Measurements from ENCODE around the gene TMC8. TPM values are rescaled to one million over a fixed set of nuclear protein-coding genes. Genes with fewer than 3 reads are reported as not detected.

Gene TMC8
- total and polyA plus RNA-seq, 12 donors = 0.44 to 28.8 (median 6.3) TPM

GRCh38 chr17:78146471-78146869 lies 15.9 kb downstream of the TMC8 start:
- WGBS, 4 donors = 89 to 100% (median 93%) methylated on average over 5 to 7 of the region's 7 CpGs
- no peak overlapping the region for H3K27ac ChIP-seq

GRCh38 chr17:78146881-78147280 lies 16.3 kb downstream of the TMC8 start:
- no peak overlapping the region for H3K4me3 ChIP-seq
- H3K27me3 ChIP-seq = no peaks in the 10 kb centered on the region
- TF ChIP-seq CTCF (IDR thresholded peaks at IDR 0.05) = no peak
- no peak for TF ChIP-seq POLR2A (IDR thresholded peaks at IDR 0.05)
- H3K27ac ChIP-seq = no peak overlapping the region
- peaks cover 19 to 25% of the 10 kb centered on the region in 2 donors for H3K4me1 ChIP-seq (replicated peaks in 1 of 2)
- no peak for DNase-seq
- H3K36me3 ChIP-seq (replicated peaks in 1 of 2) = no peaks in the 10 kb centered on the region
- WGBS, 4 donors = 67 to 88% (median 86%) methylated on average over 1 to 6 of the region's 6 CpGs
- intact Hi-C loops (cut with DNase I) = no loop called here
- no peaks in the 10 kb centered on the region for H3K9me3 ChIP-seq (replicated peaks in 1 of 3)

More at GRCh38 chr17:78146471-78146869, 15.9 kb downstream of the TMC8 start:
- Histone ChIP-seq H3K36me3 (replicated peaks in 1 of 2) (no peaks in the 10 kb centered on the region), H3K4me3 (no peak overlapping the region), H3K4me1 (replicated peaks in 1 of 2) (peaks cover 19 to 29% of the 10 kb centered on the region in 2 donors), H3K27me3 (no peaks in the 10 kb centered on the region), H3K9me3 (replicated peaks in 1 of 3) (no peaks in the 10 kb centered on the region)
- DNase-seq = no peak
- TF ChIP-seq POLR2A (IDR thresholded peaks at IDR 0.05) = no peak
- no peak for TF ChIP-seq CTCF (IDR thresholded peaks at IDR 0.05)
- intact Hi-C loops (cut with DNase I) = no loop called here

- no peak for TF ChIP-seq POLR2A (IDR thresholded peaks at IDR 0.05)
- intact Hi-C loops (cut with DNase I) = no loop called here
- Histone ChIP-seq H3K27me3 (no peaks in the 10 kb centered on the region), H3K4me3 (no peak overlapping the region), H3K9me3 (replicated peaks in 1 of 3) (no peaks in the 10 kb centered on the region), H3K36me3 (replicated peaks in 1 of 2) (no peaks in the 10 kb centered on the region), H3K4me1 (replicated peaks in 1 of 2) (peaks cover 19 to 21% of the 10 kb centered on the region in 2 donors), H3K27ac (no peak overlapping the region)
- no peak for DNase-seq
- whole genome bisulfite sequencing, 4 donors = 72 to 87% (median 76%) methylated on average over 7 to 8 of the region's 8 CpGs
These were observed 16.9 kb downstream of the TMC8 start for GRCh38 chr17:78147315-78147998.

- intact Hi-C loops (cut with DNase I) = no loop called here
- Histone ChIP-seq H3K4me3 (no peak overlapping the region), H3K9me3 (replicated peaks in 1 of 3) (no peaks in the 10 kb centered on the region), H3K4me1 (replicated peaks in 1 of 2) (peaks cover 19 to 20% of the 10 kb centered on the region in 2 donors), H3K27ac (no peak overlapping the region), H3K36me3 (replicated peaks in 1 of 2) (no peaks in the 10 kb centered on the region), H3K27me3 (no peaks in the 10 kb centered on the region)
- 68 to 80% (median 76%) methylated on average over 14 of the region's 14 CpGs for WGBS, 4 donors
- TF ChIP-seq POLR2A (IDR thresholded peaks at IDR 0.05) (no peak), CTCF (IDR thresholded peaks at IDR 0.05) (no peak)
- DNase-seq = no peak
These were observed 17.9 kb downstream of the TMC8 start for GRCh38 chr17:78148286-78149016.

Measured in adrenal gland (tissue), 12 donors.